ENCODE data around the gene PGAP3.

Gene PGAP3

DNA sequence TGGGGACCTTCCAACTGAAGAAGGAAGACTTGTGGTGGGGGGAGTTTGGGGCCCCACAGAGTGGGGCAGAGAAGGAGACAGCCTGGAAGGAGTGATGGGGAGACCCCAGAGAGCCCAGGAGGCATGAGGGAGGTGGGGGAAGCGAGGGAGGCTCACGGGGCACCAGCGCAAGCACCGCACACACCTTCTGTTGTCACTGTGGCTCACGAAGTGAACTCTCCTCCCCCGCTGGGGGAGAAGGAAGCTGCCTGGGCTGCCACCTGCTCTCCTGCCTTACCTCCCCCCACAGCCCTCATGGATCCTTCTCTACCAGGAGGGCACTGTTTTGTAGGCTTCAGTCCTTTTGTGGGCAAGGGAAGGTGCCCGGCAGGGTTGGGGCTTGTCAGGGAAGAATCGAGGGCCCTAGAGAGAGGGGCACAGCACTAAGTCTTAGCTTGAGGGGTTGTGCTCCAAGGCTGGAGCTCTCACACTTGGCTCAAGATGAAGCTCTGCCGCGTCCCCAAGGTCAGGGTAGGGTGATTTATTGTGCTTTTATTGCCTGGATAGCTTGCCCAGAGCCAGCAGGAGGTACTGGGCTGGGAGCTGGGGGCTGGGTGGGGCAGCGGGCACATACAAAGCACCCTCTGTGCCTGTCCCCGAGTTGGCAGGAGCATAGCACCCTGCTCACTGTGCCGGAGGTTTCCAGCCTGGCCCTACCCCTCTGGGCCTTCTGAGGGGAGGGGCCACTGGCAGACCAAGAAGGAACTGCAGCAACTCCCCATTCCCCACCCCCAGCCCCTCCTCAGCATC lies 55.5 kb downstream of the PGAP3 start:
- in situ Hi-C loops (cut with MboI; ENCODE audit: low pct_unique_long_range_greater_than_20kb, low sequenced_read_pairs), result no loop called here
- no peak for DNase-seq

DNA sequence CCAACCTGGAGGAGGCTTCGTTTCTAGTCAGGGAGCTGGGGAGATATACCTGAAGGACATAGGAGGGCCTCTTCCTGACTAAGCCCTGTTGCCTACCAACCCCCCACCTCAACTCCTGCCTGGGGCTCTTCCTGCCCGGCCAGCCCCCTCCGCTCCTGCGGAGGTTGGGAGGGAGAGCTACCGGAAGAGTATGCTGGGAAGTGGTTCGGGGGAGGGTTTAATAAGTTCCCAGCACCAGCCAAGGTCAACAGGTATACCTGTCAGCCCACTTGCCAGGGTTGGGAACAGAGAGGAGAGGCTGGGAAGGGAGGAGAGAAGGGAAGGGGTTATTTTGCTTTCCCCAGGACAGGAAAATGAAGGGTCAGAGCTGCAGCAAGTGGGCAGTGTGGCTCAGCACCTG lies 56.5 kb downstream of the PGAP3 start:
- DNase-seq, result no peak
- in situ Hi-C loops (cut with MboI; ENCODE audit: low pct_unique_long_range_greater_than_20kb, low sequenced_read_pairs), result no loop called here

DNA sequence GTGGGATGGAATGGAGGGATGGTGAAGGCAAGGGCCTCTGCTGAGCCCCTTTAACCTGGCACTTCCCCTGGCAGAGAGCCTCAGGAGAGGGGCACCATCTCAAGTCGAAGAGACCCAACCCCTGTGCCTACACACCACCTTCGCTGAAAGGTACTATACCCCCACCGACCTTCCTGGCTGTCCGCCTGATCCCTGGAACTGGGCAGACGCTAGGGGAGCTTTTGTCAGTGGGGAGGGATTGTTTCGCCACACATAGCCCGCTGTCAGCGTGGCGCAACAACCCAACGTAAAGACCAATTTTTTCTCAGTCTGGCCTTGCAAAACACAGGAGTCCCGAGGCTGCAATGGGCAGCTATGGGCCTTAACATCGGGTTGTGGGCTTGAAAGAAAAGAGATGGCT lies 58.0 kb downstream of the PGAP3 start:
- in situ Hi-C loops (cut with MboI; ENCODE audit: low pct_unique_long_range_greater_than_20kb, low sequenced_read_pairs), result no loop called here
- DNase-seq, result no peak

DNA sequence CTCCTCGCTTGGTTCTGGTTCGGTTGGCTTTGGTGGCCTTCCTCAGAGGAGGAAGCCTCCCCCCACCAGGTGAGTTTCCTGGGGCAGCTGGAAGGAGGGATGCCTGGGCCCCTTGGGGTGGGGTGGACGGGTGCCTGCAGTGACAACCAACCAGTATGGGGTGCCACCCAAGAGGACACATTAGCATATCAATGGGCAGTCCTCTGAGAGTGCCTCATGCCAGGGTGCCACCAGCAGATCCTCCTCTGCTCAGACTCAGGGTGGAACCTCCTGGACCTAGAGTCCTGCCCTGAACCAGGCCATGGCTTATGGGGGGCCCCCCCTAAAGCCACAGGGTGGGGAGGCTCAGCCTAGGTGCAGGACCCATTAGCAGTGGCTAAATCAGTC lies 58.4 kb downstream of the PGAP3 start:
- in situ Hi-C loops (cut with MboI; ENCODE audit: low pct_unique_long_range_greater_than_20kb, low sequenced_read_pairs), result no loop called here
- no peak for DNase-seq

DNA sequence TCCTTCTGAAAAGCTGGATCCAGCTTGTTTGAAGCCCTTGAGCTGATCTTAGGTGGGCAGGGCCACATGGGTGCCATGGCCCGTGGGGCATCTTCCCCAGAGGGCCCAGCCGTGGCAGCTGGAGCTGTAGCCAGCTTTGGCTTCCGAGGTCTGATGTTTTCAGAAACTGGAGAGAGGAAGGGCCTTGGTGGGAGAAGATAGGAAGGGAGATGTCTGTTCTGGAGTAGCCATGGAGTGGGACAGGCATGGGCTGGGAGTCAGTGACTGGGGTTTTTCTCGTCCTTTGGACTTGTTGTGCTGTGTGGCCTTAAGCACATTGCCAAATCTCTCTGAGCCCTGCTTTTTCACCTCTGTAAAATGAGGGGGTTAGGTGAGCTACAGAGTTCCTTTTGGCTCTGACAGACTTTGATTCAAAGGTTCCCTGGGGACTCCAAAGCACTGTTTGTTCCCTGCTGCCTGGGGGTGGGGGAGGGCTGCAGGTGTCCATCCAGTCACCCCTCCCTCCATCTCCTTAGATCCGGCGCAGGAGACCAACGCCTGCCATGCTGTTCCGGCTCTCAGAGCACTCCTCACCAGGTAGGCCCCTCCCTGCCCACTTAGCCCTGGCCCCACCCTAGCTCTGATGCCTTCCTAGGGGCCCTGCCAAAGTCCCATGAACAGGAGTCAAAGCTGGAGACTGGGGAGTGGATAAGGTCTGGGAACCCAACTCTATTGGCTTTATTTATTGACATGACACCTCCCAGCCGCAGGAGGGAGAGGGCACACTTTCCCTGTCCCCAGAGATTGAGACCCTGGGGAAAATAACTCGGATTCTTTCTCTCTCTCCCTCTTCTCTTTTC lies 59.0 kb downstream of the PGAP3 start:
- DNase-seq, result no peak
- in situ Hi-C loops (cut with MboI; ENCODE audit: low pct_unique_long_range_greater_than_20kb, low sequenced_read_pairs), result no loop called here

DNA sequence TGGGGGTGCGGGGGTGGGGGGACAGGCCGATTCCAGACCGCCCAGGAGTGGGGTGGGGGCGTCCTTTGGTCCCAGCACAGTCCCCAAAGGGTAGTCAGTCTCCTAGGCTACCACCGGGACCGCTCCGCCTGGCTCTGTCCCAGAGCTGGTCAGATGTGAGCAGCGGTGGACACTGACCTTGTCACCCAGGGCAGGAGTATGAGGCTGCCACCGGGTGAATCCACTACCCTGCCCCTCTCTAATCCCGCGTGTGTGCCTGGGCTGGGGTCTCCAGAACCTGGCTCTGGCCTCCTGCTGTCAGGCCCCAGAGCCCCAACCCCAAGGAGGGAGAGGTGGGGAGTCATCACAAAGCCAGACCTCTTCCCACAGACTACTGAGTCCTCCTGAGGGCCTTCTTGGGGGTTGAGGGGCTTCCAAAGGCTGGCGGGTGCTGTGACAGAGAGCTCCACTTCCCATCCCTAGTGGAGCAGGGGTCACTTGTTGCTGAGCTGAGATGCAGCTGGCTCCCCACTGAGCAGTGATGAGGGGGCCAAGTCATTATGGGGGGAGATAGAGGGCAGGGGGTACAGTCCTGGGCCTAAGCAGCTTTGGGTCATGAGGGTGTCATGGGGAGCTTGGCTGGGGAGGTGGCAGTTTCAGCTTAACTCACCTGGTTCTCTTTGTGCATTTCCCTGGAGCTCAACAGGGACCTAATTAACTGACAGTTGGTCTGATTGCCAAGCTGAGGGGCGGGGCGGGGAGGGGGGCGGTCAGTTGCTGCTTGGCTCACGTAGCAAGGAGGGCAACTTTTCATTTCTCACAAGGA lies 59.9 kb downstream of the PGAP3 start:
- no peak for DNase-seq
- in situ Hi-C loops (cut with MboI; ENCODE audit: low pct_unique_long_range_greater_than_20kb, low sequenced_read_pairs), result no loop called here

DNA sequence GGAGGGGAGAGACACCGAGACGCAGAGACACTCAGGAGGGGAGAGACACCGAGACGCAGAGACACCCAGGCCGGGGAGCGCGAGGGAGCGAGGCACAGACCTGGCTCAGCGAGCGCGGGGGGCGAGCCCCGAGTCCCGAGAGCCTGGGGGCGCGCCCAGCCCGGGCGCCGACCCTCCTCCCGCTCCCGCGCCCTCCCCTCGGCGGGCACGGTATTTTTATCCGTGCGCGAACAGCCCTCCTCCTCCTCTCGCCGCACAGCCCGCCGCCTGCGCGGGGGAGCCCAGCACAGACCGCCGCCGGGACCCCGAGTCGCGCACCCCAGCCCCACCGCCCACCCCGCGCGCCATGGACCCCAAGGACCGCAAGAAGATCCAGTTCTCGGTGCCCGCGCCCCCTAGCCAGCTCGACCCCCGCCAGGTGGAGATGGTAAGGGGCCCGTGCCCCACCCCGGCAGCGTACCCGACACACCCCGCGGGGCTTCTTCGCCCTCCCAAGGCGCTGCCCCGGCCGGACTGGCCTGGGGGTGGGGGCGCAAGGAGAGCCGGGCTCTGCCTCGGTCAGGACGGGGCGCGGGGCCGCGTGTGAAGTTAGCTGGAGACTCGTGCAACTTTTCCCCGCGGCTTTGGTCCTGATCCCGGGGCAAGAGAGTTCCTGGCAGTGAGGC lies 60.7 kb downstream of the PGAP3 start:
- in situ Hi-C loops (cut with MboI; ENCODE audit: low pct_unique_long_range_greater_than_20kb, low sequenced_read_pairs), result no loop called here
- no peak for DNase-seq

DNA sequence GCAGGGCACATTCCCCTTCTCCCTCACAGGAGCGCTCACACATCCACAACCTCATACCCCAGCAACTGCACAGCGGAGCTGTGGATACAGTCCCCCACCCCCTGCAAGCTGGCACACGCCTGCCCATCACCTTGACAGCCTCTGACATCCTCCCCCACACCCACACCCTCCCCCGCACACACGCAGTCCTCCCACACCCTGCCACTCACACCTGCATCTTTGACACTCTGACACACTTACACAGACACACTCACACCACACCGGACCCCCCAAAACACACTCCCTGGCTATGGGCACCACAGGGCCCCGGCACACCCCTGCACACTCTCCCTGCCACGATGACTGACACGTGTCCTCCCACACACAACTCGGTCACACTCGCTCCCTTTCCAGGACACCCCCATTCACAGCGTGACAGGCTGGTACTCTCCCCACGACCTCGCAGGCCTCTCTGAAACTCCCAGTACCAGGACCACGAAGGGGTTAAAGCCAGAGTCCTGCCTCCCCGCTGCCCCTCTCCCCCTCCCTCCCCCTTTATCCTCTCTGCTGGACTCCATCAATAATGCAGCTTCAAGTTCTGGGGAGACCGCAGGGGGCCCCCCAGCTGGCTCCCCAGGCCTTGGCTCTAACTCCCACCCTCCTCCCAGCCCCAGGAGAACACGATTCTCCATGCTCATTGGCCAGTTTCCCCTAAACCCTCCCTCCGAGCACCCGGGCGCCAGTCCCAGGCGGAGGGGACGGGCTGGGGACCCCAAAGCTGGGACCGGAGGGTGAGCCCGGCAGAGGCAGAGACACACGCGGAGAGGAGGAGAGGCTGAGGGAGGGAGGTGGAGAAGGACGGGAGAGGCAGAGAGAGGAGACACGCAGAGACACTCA lies 61.4 kb downstream of the PGAP3 start, which contains the start of gene PPP1R1B:
TSS of gene PPP1R1B (plus strand) at position 782 of the 876 bp plus-strand sequence. CDS start 441 bp downstream, outside the sequence.
- DNase-seq, result no peak
- in situ Hi-C loops (cut with MboI; ENCODE audit: low pct_unique_long_range_greater_than_20kb, low sequenced_read_pairs), result no loop called here

DNA sequence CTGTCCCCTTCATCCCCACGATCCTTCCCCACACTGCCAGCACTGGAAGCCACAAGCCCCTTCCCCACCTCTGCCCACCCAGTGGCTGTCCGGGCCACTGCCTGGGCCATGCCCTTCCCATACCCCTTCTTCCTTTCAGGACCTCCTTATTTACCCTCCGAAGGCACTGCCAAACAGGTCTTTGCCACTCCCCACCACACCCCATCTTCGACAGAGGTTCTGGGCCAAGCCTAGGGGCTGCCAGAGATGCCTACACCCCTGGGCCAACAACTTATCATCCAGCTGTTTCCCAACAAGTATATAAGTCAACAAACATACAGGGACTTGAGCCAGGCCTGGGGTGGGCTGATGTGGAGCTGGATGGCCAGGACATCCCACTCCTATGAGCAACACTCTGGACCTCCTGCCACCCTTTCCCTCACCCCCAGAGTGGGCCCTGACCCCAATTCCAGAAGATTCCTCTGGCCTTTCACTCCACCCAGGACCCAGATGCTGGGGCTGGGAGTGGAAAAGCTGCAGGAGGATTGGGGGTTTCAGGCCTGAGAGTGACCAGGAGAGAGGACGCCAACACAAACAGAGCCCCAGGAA lies 62.6 kb downstream of the PGAP3 start:
- no peak for DNase-seq
- in situ Hi-C loops (cut with MboI; ENCODE audit: low pct_unique_long_range_greater_than_20kb, low sequenced_read_pairs), result no loop called here

DNA sequence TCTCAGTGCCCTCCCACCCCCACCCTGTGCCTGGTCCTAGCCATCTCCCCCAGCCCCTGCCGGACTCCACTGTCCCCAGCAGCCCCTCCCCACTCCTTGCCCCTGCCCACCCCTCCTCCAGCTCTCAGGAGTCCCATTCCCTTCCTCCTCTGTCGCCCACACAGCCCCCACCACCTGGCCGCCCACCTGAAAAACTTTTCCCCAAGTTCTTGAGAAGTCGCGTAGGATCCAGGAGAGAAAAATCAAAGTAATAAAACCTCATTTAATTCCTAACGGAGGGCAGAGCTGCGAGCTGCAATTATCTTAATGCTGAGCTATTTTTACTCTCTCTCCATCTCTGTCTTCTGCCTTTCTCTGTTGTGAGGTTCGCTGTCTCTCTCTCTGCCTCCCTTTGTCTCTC lies 63.5 kb downstream of the PGAP3 start:
- DNase-seq, result no peak
- in situ Hi-C loops (cut with MboI; ENCODE audit: low pct_unique_long_range_greater_than_20kb, low sequenced_read_pairs), result no loop called here

DNA sequence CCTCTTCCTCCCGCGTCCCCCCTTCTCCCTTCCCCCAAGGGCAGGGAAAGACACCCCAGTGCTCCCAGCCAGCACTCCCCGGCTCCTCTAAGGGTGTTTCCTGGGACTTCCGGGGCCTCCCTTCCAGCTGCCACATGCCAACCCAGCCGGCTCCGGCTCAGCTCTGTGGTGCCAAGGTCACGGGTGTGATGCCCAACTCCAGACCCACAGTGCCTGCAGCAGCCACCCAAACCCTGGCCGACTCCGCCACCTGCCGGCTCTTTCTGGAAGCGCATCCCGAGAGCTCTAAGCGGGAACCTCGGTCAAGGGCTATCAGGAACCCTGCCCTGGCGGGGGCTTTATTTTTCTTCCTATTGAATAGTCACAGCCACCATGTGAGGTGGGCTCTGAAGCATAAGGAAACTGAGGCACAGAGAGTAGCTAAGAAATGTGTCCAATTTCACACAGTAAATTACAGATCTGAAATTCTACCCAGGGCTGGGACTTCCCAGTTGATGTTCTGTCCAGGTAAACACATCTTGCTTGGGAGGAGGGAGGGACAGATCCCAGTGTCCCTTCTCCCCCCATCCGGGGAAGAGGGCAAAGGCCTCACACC lies 64.4 kb downstream of the PGAP3 start:
- peak; percentile 82 for DNase-seq
- in situ Hi-C loops (cut with MboI; ENCODE audit: low pct_unique_long_range_greater_than_20kb, low sequenced_read_pairs), result no loop called here

DNA sequence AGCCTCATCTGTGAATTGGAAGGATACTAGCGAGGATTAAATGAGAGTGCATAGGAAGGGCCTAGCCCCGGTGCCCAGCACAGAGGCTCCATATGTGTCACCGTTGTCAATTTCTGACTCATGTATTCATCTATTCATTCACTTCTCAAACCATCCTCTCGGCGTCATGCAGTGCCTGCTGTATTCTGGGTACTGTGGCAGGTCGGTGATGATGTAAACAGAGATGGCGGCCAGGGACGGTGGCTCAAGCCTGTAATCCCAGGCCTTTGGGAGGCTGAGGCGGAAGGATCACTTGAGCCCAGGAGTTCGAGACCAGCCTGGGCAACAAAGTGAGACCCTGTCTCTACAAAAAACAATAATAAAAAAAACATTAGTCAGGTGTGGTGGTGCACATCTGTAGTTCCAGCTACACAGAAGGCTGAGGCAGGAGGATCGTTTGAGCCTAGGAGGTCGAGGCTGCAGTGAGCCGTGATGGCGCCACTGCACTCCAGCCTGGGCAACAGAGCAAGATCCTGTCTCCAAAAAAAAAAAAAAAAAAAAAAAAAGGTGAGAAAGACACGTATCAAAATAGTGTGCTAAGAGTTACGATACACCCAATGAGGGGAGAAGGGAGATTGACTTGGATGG lies 65.4 kb downstream of the PGAP3 start:
- DNase-seq, result no peak
- in situ Hi-C loops (cut with MboI; ENCODE audit: low pct_unique_long_range_greater_than_20kb, low sequenced_read_pairs), result no loop called here

DNA sequence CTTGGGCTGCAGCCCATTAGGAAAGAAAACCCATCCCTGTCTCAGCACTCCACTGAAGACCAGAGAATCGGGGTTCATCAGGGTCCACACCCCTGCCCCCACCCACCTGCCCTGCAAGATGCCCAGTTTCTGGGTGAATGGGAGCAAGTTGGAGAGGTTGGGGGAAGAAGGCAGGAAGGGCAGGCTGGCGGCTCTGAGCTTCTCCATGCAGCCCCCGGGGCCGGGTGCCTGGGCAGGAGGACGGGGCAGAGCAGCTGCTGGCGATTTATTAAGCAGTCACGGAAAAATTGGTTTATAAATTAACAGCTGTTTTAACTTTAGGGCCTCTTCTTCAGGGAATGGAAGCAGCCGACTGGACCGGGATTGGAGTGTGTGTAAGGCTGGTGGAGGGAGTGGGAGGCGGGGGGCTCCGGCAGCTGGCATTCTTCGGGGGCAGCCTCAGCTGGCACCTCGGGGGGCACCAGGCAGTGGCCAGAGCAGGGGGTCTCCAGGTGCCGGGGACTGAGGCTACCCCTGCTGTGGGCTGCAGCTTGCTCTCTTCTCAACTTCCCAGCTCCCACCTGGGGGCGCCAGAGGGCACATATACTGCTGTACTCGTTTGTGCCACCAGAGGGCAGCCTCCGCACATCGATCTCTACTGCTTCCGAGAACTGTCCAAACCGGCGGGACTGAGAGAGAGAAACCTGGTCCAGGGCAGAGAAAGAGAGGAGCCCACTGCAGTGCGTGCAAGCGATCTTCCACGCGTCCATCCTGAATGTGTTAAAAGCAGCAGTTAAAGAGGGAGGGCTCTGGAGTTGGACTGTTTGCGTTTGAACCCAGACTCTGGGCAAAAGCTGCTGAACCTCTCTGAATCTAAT lies 66.1 kb downstream of the PGAP3 start:
- in situ Hi-C loops (cut with MboI; ENCODE audit: low pct_unique_long_range_greater_than_20kb, low sequenced_read_pairs), result no loop called here
- peak; percentile 94 for DNase-seq

Data from KBM-7 (cell line).